ENCODE measurements around the gene ZDBF2. TPM values are rescaled to one million over a fixed set of nuclear protein-coding genes. Genes with fewer than 3 reads are reported as not detected.
"Not testable (repeated sequence)": the region's sequence is repeated elsewhere in the genome, so short reads cannot be mapped to it uniquely, and the experiment has no call there.

The ZDBF2 gene
- total RNA-seq: 1 to 10 TPM; 7.4 to 7.8 TPM

DNA sequence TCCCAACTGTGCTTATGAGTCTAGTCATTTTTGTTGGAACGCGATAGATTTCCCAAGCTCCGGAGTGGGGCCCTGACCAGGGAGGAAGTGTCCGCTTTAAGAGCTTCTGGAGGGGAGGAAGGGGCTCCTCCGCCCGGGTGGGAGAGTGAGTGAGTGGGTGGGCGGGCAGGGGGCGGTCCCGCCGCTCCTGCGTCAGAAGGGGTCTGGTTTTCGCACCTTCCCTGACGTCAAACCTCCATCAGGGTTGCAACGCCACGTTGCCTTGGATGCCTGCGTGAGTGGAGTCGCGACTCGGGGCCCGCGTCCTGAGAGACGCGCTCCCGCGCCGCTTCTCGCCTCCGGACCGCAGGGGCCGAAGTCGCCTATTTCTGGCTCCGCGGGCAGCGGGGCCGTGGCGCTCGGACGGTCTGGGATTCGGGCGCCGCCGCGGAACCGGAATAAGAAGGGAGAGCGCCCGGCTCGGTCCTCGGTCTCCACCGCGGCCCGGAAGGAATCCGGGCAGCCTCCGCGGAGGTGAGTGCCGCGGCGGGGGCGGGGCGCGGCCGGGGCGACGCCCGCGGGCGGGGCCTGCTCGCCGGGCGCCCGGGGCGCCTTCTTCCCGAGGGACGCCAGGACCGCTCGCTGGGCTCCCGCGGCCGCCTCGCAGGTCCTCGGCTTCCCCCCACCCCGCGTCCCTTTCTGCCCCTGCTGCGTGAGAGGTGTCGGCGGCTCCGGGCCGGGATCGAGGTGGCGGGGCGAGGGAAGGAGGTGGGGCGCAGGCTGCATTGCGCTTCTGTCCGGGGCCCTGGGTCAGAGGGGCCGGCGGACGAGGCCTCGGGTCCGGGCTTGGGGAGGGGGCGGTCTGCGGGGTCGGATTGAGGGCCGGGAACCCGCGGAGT is at the start of gene ZDBF2:
Gene ZDBF2 (plus strand): TSS at position 230 of the 878 bp plus-strand sequence. CDS start 7,187 bp downstream, outside the sequence.
- intact Hi-C loops (cut with micrococcal nuclease): loop anchor here (1.0 to 10.0 kb wide), 5 partner anchors 86 to 1978 kb away; partner anchors contain the start of genes EEF1B2 and NDUFS1
- Mint-ChIP-seq H3K27me3 (peaks cover 42% of the 10 kb centered on the region), H3K4me3 (peak within 1 kb of the TSS; percentile 80), H3K36me3 (peaks cover 2% of the 10 kb centered on the region), H3K4me1 (ENCODE audit: low read depth) (peaks cover 21% of the 10 kb centered on the region), H3K27ac (peak within 1 kb of the TSS; percentile 73), H3K9me3 (no peaks in the 10 kb centered on the region)
- ChIA-PET POLR2A (no interaction called here), CTCF (interaction anchor here (1.1 kb wide), 1 partner anchor 110 kb away, joined by 4 read pairs; no protein-coding TSS in a partner anchor)
- DNase-seq: peak; percentile 60

- no peak overlapping the region for H3K4me3 Mint-ChIP-seq
- POLR2A ChIA-PET: no interaction called here
- H3K36me3 Mint-ChIP-seq: peaks cover 2% of the 10 kb centered on the region
- H3K27ac Mint-ChIP-seq: no peak overlapping the region
- CTCF ChIA-PET: no interaction called here
- peak; percentile 15 for DNase-seq
- H3K9me3 Mint-ChIP-seq: peaks cover 8% of the 10 kb centered on the region
- H3K27me3 Mint-ChIP-seq: peaks cover 6% of the 10 kb centered on the region
- intact Hi-C loops (cut with micrococcal nuclease): no loop called here
- peaks cover 4% of the 10 kb centered on the region for H3K4me1 Mint-ChIP-seq (ENCODE audit: low read depth)
These were observed 48.8 kb upstream of the ZDBF2 start for GRCh38 chr2:206225435-206226232.

- POLR2A ChIA-PET; H3K4me3 Mint-ChIP-seq; H3K9me3 Mint-ChIP-seq; H3K36me3 Mint-ChIP-seq; intact Hi-C loops (cut with micrococcal nuclease); DNase-seq; H3K27ac Mint-ChIP-seq; H3K27me3 Mint-ChIP-seq: not testable (repeated sequence)
- CTCF ChIA-PET: interaction anchor here (0.6 kb wide), 1 partner anchor 916 kb away, joined by 4 read pairs; no protein-coding TSS in a partner anchor
- H3K4me1 Mint-ChIP-seq (ENCODE audit: low read depth): peaks cover 10% of the 10 kb centered on the region
These were observed 45.8 kb upstream of the ZDBF2 start for GRCh38 chr2:206228636-206229035.

DNA sequence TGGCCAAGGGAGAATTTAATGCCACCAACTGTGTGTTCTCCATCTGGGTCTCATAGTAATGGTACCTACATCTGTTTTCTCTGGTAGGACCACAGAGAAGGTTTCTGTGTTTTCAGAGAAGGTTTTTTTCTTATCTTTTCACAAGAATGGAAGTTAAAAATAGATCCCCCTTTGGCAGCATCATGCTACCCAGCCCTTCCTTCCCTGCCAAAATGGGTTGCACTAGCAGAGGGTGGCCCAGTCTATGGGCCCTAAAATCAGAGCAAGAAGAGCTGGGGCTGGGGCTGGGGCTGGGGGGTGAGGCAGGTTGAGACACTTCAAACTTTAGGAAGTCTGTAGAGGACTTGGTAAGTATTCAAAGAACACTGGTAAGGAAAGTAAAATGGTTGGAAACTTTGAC is 44.8 kb upstream of the ZDBF2 start:
- CTCF ChIA-PET: no interaction called here
- POLR2A ChIA-PET: no interaction called here
- no peak overlapping the region for H3K4me3 Mint-ChIP-seq
- no peak overlapping the region for H3K27ac Mint-ChIP-seq
- H3K9me3 Mint-ChIP-seq: no peaks in the 10 kb centered on the region
- peaks cover 2% of the 10 kb centered on the region for H3K36me3 Mint-ChIP-seq
- peaks cover 10% of the 10 kb centered on the region for H3K4me1 Mint-ChIP-seq (ENCODE audit: low read depth)
- no peak for DNase-seq
- peaks cover 10% of the 10 kb centered on the region for H3K27me3 Mint-ChIP-seq
- intact Hi-C loops (cut with micrococcal nuclease): no loop called here

DNA sequence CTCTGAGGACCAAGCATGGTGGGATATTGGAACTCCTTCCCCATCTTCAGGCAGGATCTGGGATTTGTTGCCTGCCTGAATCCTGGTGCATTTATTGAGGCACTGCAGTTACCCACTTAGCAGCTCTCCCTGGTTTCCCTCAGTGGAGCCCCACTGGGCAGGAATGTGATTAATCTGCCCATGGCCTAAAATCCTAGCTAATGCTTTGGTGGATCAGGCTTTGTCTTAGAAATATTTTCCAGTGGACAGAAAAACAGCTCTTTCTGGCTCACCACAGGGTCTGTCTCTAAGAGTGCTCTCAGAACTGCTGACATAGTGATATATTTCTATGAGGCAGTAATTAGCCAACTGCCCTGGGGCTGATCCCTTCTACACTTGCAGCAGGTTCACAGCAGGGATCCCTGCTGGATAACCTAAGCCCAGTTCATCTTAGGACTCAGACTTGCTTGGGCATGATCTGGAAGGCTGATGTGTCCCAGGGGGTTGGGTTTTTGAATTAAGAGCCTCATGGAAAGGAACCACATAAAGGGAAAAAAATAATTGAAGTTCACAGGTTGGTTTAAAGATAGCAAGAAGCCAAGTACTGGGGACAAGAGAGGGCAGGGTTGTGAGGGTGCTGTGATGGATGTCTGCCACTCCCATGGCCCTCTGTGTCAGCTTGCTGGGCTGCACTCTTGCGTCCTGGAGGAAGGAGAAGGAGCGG is 44.3 kb upstream of the ZDBF2 start:
- intact Hi-C loops (cut with micrococcal nuclease): no loop called here
- Mint-ChIP-seq H3K27me3 (peaks cover 10% of the 10 kb centered on the region), H3K27ac (no peak overlapping the region), H3K4me3 (no peak overlapping the region), H3K36me3 (peaks cover 2% of the 10 kb centered on the region), H3K9me3 (no peaks in the 10 kb centered on the region), H3K4me1 (ENCODE audit: low read depth) (peaks cover 10% of the 10 kb centered on the region)
- POLR2A ChIA-PET: no interaction called here
- DNase-seq: no peak
- CTCF ChIA-PET: no interaction called here

DNA sequence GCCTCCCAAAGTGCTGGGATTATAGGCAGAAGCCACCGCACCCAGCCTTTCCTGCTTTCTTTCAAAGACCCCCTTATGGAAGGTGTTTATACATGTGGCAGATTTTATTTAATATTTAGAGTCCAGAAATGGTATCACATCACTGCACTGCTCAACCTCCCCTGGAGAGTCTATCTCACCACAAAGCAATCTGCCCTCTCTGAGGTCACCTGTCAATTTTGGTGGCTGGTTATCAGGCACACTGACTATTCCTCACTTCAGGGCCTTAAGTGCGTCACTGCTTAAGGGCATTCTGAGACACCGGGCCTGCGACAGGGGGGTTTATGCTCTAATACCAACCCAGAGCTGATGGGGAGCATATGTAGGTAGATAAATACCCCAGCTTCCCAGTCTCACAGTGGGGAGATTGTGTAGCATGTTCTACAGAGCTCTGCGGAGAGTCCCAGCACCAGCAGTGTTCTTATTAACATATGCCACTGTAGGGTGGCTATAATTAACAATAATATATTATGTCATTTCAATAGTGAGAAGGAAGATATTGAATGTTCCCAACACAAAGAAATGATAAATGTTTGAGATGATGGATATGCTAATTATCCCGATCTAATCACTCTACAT is 42.7 kb upstream of the ZDBF2 start:
- POLR2A ChIA-PET: no interaction called here
- no peak overlapping the region for H3K4me3 Mint-ChIP-seq

GRCh38 chr2:206232287-206233035 is 42.0 kb upstream of the ZDBF2 start:
- intact Hi-C loops (cut with micrococcal nuclease): no loop called here
- ChIA-PET POLR2A (no interaction called here), CTCF (no interaction called here)
- H3K4me3 Mint-ChIP-seq: no peak overlapping the region
- DNase-seq: peak; percentile 17
- H3K4me1 Mint-ChIP-seq (ENCODE audit: low read depth): peaks cover 7% of the 10 kb centered on the region
- H3K9me3 Mint-ChIP-seq: no peaks in the 10 kb centered on the region
- H3K36me3 Mint-ChIP-seq: peaks cover 2% of the 10 kb centered on the region
- H3K27ac Mint-ChIP-seq: no peak overlapping the region
- H3K27me3 Mint-ChIP-seq: peaks cover 13% of the 10 kb centered on the region

More for the DNA sequence above, 42.7 kb upstream of the ZDBF2 start:
- intact Hi-C loops (cut with micrococcal nuclease): no loop called here
- CTCF ChIA-PET: no interaction called here
- H3K9me3 Mint-ChIP-seq: no peaks in the 10 kb centered on the region
- peaks cover 2% of the 10 kb centered on the region for H3K36me3 Mint-ChIP-seq
- no peak for DNase-seq
- H3K27me3 Mint-ChIP-seq: peaks cover 13% of the 10 kb centered on the region
- peaks cover 7% of the 10 kb centered on the region for H3K4me1 Mint-ChIP-seq (ENCODE audit: low read depth)
- H3K27ac Mint-ChIP-seq: no peak overlapping the region

- ChIA-PET CTCF (no interaction called here), POLR2A (no interaction called here)
- Mint-ChIP-seq H3K4me1 (ENCODE audit: low read depth) (no peaks in the 10 kb centered on the region), H3K4me3 (no peak overlapping the region), H3K36me3 (no peaks in the 10 kb centered on the region), H3K27ac (no peak overlapping the region), H3K27me3 (peaks cover 6% of the 10 kb centered on the region), H3K9me3 (no peaks in the 10 kb centered on the region)
- DNase-seq: no peak
- intact Hi-C loops (cut with micrococcal nuclease): no loop called here
These were observed 35.3 kb upstream of the ZDBF2 start for GRCh38 chr2:206239157-206239556.

GRCh38 chr2:206240327-206240726 is 34.1 kb upstream of the ZDBF2 start:
- CTCF ChIA-PET: no interaction called here
- intact Hi-C loops (cut with micrococcal nuclease): no loop called here
- no peak overlapping the region for H3K27ac Mint-ChIP-seq
- no peaks in the 10 kb centered on the region for H3K36me3 Mint-ChIP-seq
- no peak overlapping the region for H3K4me3 Mint-ChIP-seq
- peaks cover 4% of the 10 kb centered on the region for H3K27me3 Mint-ChIP-seq
- H3K4me1 Mint-ChIP-seq (ENCODE audit: low read depth): no peaks in the 10 kb centered on the region
- no peak for DNase-seq
- H3K9me3 Mint-ChIP-seq: no peaks in the 10 kb centered on the region
- POLR2A ChIA-PET: no interaction called here

DNA sequence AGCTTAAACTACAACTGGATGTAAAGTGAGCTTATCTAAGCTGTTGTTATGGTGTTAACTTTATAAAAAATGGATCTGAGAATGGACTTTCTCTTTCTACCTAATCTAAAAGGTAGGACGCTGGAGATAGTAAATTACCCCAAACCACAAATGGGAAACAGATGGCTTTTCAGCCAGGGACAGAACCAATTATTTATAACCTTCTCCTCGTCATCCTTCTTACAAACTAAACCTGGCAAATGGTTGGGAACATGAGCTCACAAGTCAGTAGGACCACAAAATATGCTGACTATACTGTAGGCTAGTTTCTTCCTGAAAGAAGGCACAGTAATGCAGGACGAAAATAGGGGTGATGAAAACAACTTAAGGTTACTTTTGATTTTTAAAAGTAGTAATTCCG is 32.7 kb upstream of the ZDBF2 start:
- intact Hi-C loops (cut with micrococcal nuclease): no loop called here

GRCh38 chr2:206245265-206245672 is 29.2 kb upstream of the ZDBF2 start:
- no peak overlapping the region for H3K27ac Mint-ChIP-seq
- peaks cover 10% of the 10 kb centered on the region for H3K27me3 Mint-ChIP-seq
- no peaks in the 10 kb centered on the region for H3K4me1 Mint-ChIP-seq (ENCODE audit: low read depth)
- H3K9me3 Mint-ChIP-seq: no peaks in the 10 kb centered on the region
- POLR2A ChIA-PET: no interaction called here
- intact Hi-C loops (cut with micrococcal nuclease): no loop called here
- CTCF ChIA-PET: no interaction called here
- no peak overlapping the region for H3K4me3 Mint-ChIP-seq
- no peaks in the 10 kb centered on the region for H3K36me3 Mint-ChIP-seq
- DNase-seq: no peak

More for the DNA sequence above, 32.7 kb upstream of the ZDBF2 start:
- H3K27me3 Mint-ChIP-seq: peaks cover 3% of the 10 kb centered on the region
- H3K4me3 Mint-ChIP-seq: no peak overlapping the region
- H3K9me3 Mint-ChIP-seq: no peaks in the 10 kb centered on the region
- H3K27ac Mint-ChIP-seq: no peak overlapping the region
- ChIA-PET POLR2A (no interaction called here), CTCF (no interaction called here)
- no peak for DNase-seq
- no peaks in the 10 kb centered on the region for H3K4me1 Mint-ChIP-seq (ENCODE audit: low read depth)
- no peaks in the 10 kb centered on the region for H3K36me3 Mint-ChIP-seq

Data from activated CD4-positive, alpha-beta memory T cell treated with anti-CD3 and anti-CD28 coated beads for 36 hours (primary cell).